Thyroid gland (tissue), 4 donors: ENCODE measurements around the gene CLEC2B.

Experiments used
- CTCF ChIP-seq, 6 experiments: fragments of 200-600 bp in 3 of 6; fragments of 450-650 bp in 3 of 6; sonication (generic) in 3 of 6; IDR thresholded peaks; one replicate each; pipeline ENCODE4 v1.5.1; 2016 to 2019; ENCODE audit warnings: antibody characterized with exemption in 6 of 6, mild to moderate bottlenecking in 2 of 6, inconsistent platforms in 1 of 6, moderate library complexity in 1 of 6
- POLR2A ChIP-seq, 2 donors: fragments of 450-650 bp; IDR thresholded peaks; one replicate each; pipeline ENCODE4 v1.6.1; 2017; ENCODE audit warnings: antibody characterized with exemption in 2 of 2, mild to moderate bottlenecking in 2 of 2, moderate library complexity in 1 of 2

- TF ChIP-seq POLR2A (IDR thresholded peaks at IDR 0.05) (no peak), CTCF (IDR thresholded peaks at IDR 0.05) (no peak)
Measured at GRCh38 chr12:9867531-9867930, 1.6 kb downstream of the CLEC2B start.
